Kidney capillary endothelial cell (primary cell): Measurements from ENCODE around the gene S100A1.
"Not testable (repeated sequence)": the region's sequence is repeated elsewhere in the genome, so short reads cannot be mapped to it uniquely, and the experiment has no call there.

Experiments used
- DNase-seq: peaks from one replicate; pipeline ENCODE4 v3.0.0-alpha.2; 2018; ENCODE audit warnings: low spot score

S100A1 gene

GRCh38 chr1:153631047-153632022 is 3.1 kb downstream of the S100A1 start:
- DNase-seq: no peak

GRCh38 chr1:153633161-153633753 is 5.0 kb downstream of the S100A1 start:
- no peak for DNase-seq

- peak; percentile 98 for DNase-seq
Measured at GRCh38 chr1:153633754-153634665, 5.8 kb downstream of the S100A1 start, which contains the start of gene CHTOP. Gene CHTOP (plus strand): TSS chr1:153634066. CDS start chr1:153636589, 2,523 bp downstream.

- DNase-seq: no peak
Measured at GRCh38 chr1:153635872-153636271, 7.6 kb downstream of the S100A1 start.

GRCh38 chr1:153636312-153636711 is 8.1 kb downstream of the S100A1 start:
- DNase-seq: no peak

- no peak for DNase-seq
Measured at GRCh38 chr1:153638261-153638660, 10.0 kb downstream of the S100A1 start.

GRCh38 chr1:153639280-153639679 is 11.0 kb downstream of the S100A1 start:
- DNase-seq: no peak

GRCh38 chr1:153640213-153640612 is 12.0 kb downstream of the S100A1 start:
- DNase-seq: not testable (repeated sequence)

- DNase-seq: no peak
Measured at GRCh38 chr1:153640861-153641260, 12.6 kb downstream of the S100A1 start.

GRCh38 chr1:153642161-153642560 is 13.9 kb downstream of the S100A1 start:
- no peak for DNase-seq

GRCh38 chr1:153643100-153643499 is 14.9 kb downstream of the S100A1 start:
- DNase-seq: no peak

- no peak for DNase-seq
Measured at GRCh38 chr1:153643816-153644215, 15.6 kb downstream of the S100A1 start.

GRCh38 chr1:153646672-153647345 is 18.6 kb downstream of the S100A1 start:
- DNase-seq: no peak

- DNase-seq: no peak
Measured at GRCh38 chr1:153647346-153647714, 19.1 kb downstream of the S100A1 start.

GRCh38 chr1:153648000-153648643 is 19.9 kb downstream of the S100A1 start:
- no peak for DNase-seq

GRCh38 chr1:153649137-153649862 is 21.1 kb downstream of the S100A1 start:
- no peak for DNase-seq

GRCh38 chr1:153649863-153650235 is 21.6 kb downstream of the S100A1 start:
- DNase-seq: no peak

- no peak for DNase-seq
Measured at GRCh38 chr1:153651771-153652170, 23.5 kb downstream of the S100A1 start.

GRCh38 chr1:153652805-153653500 is 24.7 kb downstream of the S100A1 start:
- no peak for DNase-seq

GRCh38 chr1:153655333-153655732 is 27.1 kb downstream of the S100A1 start:
- DNase-seq: no peak
